GM18511 (cell line): ENCODE data around the gene DCAF6.
A peak's percentile ranks its signal among the peaks of the same experiment; 100 is the strongest.

Source experiments
- ATAC-seq: cut with Tn5 transposase; IDR thresholded peaks from one replicate; pipeline ENCODE4 v1.9.1; 2021; ENCODE audit warnings: mild to moderate bottlenecking, moderate library complexity; ENCODE audit not compliant: unreplicated experiment

The DCAF6 gene

DNA sequence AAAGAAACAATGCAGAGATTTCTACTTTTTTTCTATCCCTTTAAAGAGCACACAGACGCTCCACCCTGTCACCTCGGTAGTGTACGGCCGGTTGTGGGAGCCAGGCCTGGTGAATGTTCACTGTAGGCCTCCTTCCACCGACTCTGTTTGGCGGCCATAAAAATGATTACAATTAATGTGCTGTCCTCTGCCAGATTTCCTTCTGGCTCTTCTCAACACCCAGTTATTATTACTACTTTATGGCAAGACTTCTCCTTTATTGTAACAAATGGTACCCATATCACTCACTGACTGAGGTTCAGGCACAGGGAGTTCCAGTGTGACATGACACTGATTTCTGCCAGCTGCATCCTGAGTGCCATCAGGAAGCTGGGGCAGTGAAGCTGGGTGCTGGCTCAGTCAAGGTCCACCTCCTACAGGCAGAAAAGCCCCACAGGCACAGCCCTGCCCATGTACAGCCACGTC is 162.9 kb downstream of the DCAF6 start:
- ATAC-seq = no peak

DNA sequence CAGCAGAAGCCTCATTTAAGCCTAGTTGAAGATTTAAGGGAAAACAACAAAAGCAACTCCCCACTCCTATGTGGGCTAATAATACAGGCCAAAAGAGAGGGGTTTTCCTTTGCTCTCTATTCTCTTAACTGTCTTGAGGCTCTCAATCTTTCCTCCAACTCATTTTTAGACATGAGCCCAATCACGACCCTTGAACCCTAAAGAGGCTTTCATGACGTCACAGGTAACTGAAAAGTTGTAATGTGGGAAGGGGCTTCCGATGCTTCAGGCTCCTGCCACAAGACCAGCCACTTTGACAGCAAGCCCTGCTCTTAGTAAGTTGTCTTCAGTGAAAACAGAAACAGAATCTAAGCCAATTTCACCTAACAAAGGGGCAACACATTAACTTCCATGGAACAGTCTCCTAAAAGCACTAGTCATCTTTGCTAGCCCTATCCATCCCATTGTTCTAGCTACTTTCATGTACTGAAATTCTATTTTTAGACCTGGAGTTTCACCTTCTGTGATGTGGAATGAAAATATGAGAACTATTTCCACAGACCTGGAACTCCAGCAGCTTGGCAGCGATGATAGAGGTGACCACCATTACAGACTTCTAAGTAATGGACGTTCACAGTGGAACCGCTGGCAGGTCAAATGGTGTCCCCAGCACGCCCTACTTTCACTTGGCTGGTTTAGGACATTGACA is 164.0 kb downstream of the DCAF6 start:
- no peak for ATAC-seq

DNA sequence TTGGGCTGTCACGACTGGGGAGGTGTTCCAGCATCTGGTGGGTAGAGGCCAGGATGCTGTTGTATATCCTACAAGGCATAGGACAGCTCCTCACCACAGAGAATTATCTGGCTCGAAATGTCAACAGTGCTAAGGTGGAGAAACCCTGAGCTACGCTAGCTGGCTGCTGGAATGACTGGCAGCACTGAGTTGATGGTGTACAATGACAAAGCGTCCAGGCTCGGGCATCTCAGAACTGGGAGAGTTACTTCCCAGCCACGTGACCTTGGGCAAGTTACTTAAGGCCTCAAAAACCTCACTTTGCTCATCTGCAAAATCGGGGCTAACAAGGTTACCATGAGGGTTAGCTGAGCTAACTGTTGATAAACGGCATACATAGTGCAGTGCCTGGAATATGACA is 164.9 kb downstream of the DCAF6 start:
- ATAC-seq = no peak

DNA sequence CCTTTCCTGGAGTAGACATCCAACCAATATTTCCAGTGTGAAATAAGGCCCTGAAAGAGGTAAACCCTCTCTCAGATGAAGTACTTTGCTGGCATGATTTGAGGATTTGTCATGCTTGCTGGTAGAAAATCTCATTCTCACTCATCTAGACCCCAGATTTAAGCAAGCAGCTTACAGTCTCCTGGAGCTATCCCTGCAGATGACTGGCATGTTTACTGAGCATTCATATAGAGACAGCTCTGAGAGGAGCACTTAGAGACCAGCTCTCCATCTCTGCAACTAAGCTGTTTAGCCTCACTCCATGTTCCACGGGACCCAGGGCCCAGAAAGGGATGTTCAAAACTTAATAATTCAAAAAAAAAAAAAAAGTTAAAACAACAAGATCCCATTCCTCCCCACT is 166.0 kb downstream of the DCAF6 start:
- ATAC-seq = no peak

DNA sequence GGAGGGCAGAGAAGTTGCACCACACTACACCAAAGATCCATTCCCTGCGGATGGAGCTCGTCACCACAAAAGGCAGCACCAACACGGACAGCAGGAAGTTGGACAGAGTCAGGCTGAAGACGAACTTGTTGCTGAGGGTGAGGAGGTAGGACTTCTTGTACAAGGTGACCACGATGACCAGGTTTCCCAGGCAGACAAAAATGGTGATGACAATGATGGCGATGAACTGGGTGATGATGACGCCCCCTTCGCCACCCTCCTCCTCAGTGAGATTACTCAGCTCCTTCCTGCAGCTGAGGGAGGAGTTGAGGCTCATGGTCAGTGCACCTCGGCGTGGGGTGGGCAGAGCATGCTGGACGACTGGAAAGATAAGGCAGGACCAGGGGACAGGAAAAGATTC is 168.1 kb downstream of the DCAF6 start:
- no peak for ATAC-seq

DNA sequence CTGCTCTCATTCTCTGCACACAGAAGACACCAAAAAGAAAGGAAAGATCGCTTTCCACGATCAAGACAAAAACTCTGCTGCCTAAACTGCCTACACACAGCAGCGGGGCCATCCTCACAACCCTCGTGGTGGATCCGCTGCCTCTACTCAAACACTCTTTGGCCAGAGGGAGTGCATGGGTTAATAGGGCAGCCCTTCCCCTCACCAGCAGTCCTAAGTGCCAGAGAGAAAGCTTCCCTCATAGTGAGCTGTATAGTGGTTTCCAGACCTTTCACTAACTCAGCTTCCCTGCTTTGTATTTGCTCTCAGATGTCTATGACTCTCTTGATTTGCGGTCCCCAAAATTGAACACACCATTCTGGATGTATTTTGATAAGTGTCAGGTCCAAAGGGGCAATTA is 169.4 kb downstream of the DCAF6 start:
- ATAC-seq = no peak

DNA sequence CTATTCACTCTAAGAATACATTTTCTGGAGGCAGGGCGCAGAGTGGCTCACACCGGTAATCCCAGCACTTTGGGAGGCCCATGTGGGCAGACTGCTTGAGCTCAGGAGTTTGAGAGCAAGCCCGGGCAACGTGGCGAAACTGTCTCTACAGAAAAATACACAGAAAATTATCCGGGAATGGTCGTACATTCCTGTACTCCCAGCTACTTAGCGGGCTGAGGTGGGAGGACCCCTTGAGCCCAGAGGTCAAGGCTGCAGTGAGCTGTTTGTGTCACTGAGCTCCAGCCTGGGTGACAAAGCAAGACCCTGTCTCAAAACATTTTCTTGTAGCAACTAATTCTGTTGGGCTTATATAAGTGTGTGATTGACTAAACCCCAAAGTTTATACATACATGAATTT is 169.8 kb downstream of the DCAF6 start:
- ATAC-seq = no peak

DNA sequence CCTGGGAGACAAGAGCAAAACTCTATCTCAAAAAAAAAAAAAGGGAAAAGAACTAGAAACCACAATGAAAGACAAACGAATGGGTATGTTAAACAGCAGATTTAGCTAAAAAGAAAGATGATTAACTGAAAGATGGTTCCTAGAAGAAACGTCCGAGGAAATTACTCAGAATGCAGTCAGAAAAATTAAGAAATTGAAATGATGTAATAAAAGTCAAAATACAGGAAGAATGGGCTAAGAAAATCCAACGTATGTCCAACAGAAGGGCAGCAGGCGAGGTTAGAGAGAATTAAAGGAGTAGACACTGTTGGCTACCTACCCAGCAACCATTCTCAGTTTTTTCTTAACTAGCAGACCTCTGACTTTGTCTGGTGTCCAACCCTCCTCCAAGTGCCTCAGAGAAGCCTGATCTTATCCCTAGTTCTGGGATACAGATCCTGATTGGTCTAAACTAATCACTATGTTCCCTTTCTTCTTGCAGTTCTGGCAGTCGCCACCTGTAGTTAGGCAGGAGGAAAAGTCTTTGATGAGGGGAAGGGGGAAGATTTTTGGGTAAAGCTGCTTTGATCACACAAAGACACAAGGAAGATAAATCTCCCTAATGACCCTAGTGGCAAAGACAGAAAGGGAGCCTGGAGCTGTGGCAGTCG is 174.5 kb downstream of the DCAF6 start:
- ATAC-seq = no peak

DNA sequence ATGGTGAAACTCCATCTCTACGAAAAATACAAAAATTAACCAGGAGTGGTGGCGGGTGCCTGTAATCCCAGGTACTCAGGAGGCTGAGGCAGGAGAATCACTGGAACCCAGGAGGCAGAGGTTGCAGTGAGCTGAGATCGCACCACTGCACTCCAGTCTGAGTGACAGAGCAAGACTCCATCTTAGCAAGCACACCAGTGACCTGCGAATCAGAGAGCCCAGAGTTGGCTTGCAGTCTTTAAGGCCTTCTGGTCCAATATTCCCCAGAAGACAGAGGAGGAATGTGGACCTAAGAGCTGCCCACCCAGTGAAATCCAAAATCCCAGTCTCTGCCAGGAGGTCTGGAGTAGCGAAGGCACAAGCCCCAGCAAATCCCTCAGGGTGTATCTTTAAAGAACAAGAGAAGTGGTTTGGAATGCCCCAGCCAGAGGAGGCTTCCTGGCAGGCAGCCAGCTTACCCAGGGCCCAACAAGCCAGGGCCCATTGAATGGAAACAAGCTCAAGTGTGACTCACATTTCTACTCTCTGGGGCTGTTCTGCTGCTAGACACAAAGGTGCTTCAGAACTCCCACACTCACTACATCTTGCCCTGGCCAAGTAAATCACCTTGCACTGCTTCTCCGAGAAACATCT is 176.3 kb downstream of the DCAF6 start:
- ATAC-seq = peak; percentile 68

DNA sequence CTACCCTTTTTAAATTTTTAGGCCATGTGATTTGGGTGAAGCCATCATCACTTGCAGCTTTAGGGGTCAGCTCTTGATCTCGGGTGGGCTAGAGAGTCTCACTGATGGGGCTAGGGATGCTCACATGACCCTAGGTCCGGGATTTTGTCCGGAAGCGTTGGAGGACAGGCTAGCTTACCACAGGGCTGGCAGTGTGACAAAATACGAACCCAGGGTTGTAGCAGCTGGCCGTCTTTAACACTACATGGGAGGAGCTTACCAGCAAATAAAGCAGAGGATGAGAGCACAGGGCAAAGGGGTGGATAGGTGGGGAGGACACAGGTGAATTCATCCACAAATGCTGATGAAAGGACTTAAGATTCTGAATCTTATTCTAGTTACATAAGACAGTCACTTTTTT is 178.4 kb downstream of the DCAF6 start:
- no peak for ATAC-seq

DNA sequence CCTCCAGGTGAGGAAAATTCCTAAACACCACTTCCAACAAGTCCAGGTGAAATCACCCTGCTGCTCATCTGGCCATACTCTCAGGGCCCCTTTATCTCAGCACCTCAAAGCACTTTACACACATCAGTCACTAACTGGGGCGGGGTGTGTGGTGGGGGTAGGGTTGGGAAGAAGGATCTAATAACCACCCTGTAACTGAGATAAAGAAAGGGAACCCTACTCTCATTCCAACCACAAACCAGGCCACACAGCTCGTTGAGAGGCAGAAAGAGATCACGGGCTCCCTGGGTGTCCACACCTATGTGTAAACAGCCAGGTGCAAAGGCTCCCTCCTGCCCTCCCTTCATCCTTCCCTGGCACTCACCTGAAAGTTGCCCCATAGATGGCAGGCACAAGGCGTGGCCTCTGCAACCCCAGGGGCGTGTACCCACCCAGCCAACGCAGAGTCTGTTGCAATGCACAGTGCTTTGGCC is 179.9 kb downstream of the DCAF6 start:
- no peak for ATAC-seq

DNA sequence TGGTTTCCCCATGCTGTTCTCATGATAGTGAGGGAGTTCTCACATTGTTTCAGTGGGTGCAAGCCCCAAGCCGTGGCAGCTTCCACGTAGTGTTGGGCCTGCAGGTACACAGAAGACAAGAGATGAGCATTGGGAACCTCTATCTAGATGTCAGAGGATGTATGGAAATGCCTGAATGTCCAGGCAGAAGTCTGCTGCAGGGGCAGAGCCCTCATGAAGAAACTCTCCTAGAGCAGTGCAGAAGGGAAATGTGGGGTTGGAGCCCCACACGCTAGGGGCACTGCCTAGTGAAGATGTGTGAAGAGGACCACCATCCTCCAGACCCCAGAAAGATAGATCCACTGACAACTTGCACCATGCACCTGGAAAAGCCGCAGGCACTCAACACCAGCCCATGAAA is 183.3 kb downstream of the DCAF6 start:
- ATAC-seq = no peak

DNA sequence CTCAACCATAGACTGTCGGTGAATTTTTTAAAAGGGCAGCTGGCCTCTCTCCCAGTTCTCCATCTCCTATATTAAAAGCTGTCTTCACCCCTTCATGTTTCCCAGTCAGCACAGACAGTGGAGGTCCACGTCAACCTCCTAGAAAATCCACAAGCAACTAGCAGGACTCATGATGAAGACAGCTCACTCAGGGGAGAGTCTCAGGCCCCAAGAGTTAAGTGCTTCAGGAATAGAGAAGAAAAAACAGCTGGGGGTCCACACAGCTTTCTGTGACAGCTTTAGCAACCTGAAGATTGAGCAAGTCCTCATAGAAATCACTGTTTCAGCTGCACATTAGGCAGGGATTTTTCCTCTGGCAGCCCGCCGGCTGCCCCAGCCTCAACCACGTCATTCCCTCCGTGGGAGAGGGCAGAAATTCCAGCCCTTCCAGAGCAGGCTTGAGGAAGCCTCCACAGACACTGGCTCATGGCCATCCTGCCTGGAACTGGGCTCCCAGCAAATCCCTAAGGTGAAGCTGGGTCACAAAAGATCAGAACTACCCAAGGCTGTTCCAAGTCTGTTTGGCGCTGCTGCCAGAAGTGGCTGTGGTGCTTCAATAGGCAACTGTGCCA is 185.0 kb downstream of the DCAF6 start:
- ATAC-seq = no peak

DNA sequence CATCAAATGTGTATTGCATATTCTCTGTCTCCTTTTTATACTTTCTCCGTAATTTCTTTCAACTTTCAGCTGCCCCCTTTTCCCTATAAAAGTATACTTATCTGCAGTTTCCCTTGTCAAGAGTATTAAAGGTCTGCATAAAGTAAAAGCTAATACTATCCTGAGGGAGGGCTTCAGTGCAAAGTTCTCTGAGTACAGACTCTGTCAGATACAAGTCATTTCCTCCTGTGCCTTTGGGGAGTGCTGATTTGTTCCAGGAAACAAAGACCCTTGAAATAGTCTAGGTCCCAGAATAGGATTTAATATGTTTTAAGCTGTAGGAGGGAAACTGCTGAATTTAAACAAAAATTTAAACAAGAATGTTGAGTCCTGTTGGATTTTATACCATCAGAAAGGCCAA is 188.6 kb downstream of the DCAF6 start:
- ATAC-seq = no peak
